CD4-positive, alpha-beta T cell treated with Interleukin-4 for 1 hour (primary cell): ENCODE data around the gene SELENOH.
"Not testable (repeated sequence)": the region's sequence is repeated elsewhere in the genome, so short reads cannot be mapped to it uniquely, and the experiment has no call there.

Experiments used
- DNase-seq, 2 donors: peaks; one replicate each; pipeline ENCODE4 v3.0.0-alpha.2; 2020 to 2022

The SELENOH gene

GRCh38 chr11:57741132-57742086 lies at the start of gene SELENOH:
SELENOH (plus strand) TSS chr11:57741491; CDS start chr11:57741596, 105 bp downstream.
- DNase-seq, result peak; percentile 93 to 94

- no peak for DNase-seq
Measured at GRCh38 chr11:57698843-57699365, 42.4 kb upstream of the SELENOH start.

GRCh38 chr11:57699813-57700212 lies 41.5 kb upstream of the SELENOH start:
- DNase-seq, result no peak

- DNase-seq, result no peak
Measured at GRCh38 chr11:57700425-57700824, 40.9 kb upstream of the SELENOH start.

GRCh38 chr11:57703341-57703740 lies 38.0 kb upstream of the SELENOH start:
- no peak for DNase-seq

- DNase-seq, result no peak
Measured at GRCh38 chr11:57704932-57705331, 36.4 kb upstream of the SELENOH start.

GRCh38 chr11:57705432-57705831 lies 35.9 kb upstream of the SELENOH start:
- DNase-seq, result not testable (repeated sequence)

- no peak for DNase-seq
Measured at GRCh38 chr11:57709802-57710367, 31.4 kb upstream of the SELENOH start.

- DNase-seq, result peak; percentile 88 to 90
Measured at GRCh38 chr11:57711414-57712255, 29.7 kb upstream of the SELENOH start, which contains the start of gene MED19. MED19 (minus strand) TSS chr11:57712215; CDS start chr11:57712179, 36 bp downstream.

GRCh38 chr11:57712256-57713150 lies 28.8 kb upstream of the SELENOH start, which contains the start of gene TMX2:
TMX2 (plus strand) TSS chr11:57712593; CDS start chr11:57712619, 26 bp downstream.
- DNase-seq, result peak; percentile 95 to 98

GRCh38 chr11:57713835-57714234 lies 27.5 kb upstream of the SELENOH start:
- no peak for DNase-seq

GRCh38 chr11:57716726-57717125 lies 24.6 kb upstream of the SELENOH start:
- not testable (repeated sequence) for DNase-seq

GRCh38 chr11:57727185-57727584 lies 14.1 kb upstream of the SELENOH start:
- no peak for DNase-seq

GRCh38 chr11:57728829-57729228 lies 12.5 kb upstream of the SELENOH start:
- DNase-seq, result no peak

- DNase-seq, result no peak
Measured at GRCh38 chr11:57729479-57729878, 11.8 kb upstream of the SELENOH start.

GRCh38 chr11:57732661-57733060 lies 8.6 kb upstream of the SELENOH start:
- DNase-seq, result no peak

GRCh38 chr11:57735619-57736298 lies 5.5 kb upstream of the SELENOH start:
- DNase-seq, result no peak

- no peak for DNase-seq
Measured at GRCh38 chr11:57742087-57742452, 779 bp downstream of the SELENOH start.

- no peak for DNase-seq
Measured at GRCh38 chr11:57744357-57744756, 3.1 kb downstream of the SELENOH start.

GRCh38 chr11:57745206-57745605 lies 3.9 kb downstream of the SELENOH start:
- DNase-seq, result no peak

- no peak for DNase-seq
Measured at GRCh38 chr11:57746920-57747319, 5.6 kb downstream of the SELENOH start.
